GM10248 (cell line): ENCODE data around the gene RASA3.

Experiments
- CTCF ChIA-PET: fragments of 300-600 bp; sonication (Branson Sonifier 250); formaldehyde crosslinking; extraction: SDS; loops from one replicate; lab custom pipeline; 2021; ENCODE audit warnings: antibody characterized with exemption; lab: Yijun Ruan, JAX
- POLR2A ChIA-PET: fragments of 350-650 bp; sonication (Branson Sonifier 250); formaldehyde crosslinking; extraction: SDS; loops from one replicate; lab custom pipeline; 2020; ENCODE audit warnings: antibody characterized with exemption; lab: Yijun Ruan, JAX
- DNase-seq: peaks from one replicate; pipeline ENCODE4 v3.0.0; 2012; ENCODE audit errors: extremely low spot score
- CTCF ChIP-seq: IDR thresholded peaks from 2 replicates; pipeline ENCODE4 v1.5.1; 2012; ENCODE audit warnings: mild to moderate bottlenecking, low read depth; ENCODE audit errors: extremely low read depth, missing control alignments, control extremely low read depth

The RASA3 gene

GRCh38 chr13:113946409-113947181, 185.8 kb downstream of the RASA3 start:
- DNase-seq: no peak
- ChIA-PET POLR2A (no interaction called here), CTCF (interaction anchor here (1.0 to 1.6 kb wide), 2 partner anchors 122 to 279 kb away, joined by 3 read pairs; no protein-coding TSS in a partner anchor)
- TF ChIP-seq CTCF: no peak

GRCh38 chr13:113945857-113946408, 186.5 kb downstream of the RASA3 start:
- POLR2A ChIA-PET: no interaction called here
- CTCF ChIA-PET: interaction anchor here (1.0 to 1.6 kb wide), 2 partner anchors 122 to 280 kb away, joined by 3 read pairs; no protein-coding TSS in a partner anchor
- DNase-seq: no peak
- no peak for TF ChIP-seq CTCF

GRCh38 chr13:113943821-113944565, 188.4 kb downstream of the RASA3 start:
- CTCF ChIA-PET: no interaction called here
- DNase-seq: no peak
- no peak for TF ChIP-seq CTCF
- POLR2A ChIA-PET: no interaction called here

- no peak for TF ChIP-seq CTCF
- DNase-seq: no peak
- ChIA-PET POLR2A (no interaction called here), CTCF (no interaction called here)
Measured at GRCh38 chr13:113942591-113943103, 189.8 kb downstream of the RASA3 start.

- TF ChIP-seq CTCF: no peak
- DNase-seq: no peak
- ChIA-PET CTCF (no interaction called here), POLR2A (no interaction called here)
Measured at GRCh38 chr13:113941571-113942191, 190.7 kb downstream of the RASA3 start.

GRCh38 chr13:113939944-113940297, 192.5 kb downstream of the RASA3 start:
- no peak for TF ChIP-seq CTCF
- ChIA-PET POLR2A (no interaction called here), CTCF (no interaction called here)
- no peak for DNase-seq
